PFSK-1 (cell line): ENCODE measurements around the gene PDZD2.

Experiments used
- FOXP2 ChIP-seq: optimal IDR thresholded peaks from 2 replicates; pipeline ENCODE3; 2011; ENCODE audit warnings: borderline replicate concordance, control low read depth, inconsistent platforms; ENCODE audit not compliant: insufficient read depth; ENCODE audit errors: extremely low read length, extremely low read depth
- POLR2AphosphoS5 ChIP-seq: IDR thresholded peaks from 2 replicates; pipeline ENCODE4 v1.6.1; 2012; ENCODE audit warnings: low read depth, mild to moderate bottlenecking, control low read depth, low read length, moderate library complexity
- SIN3A ChIP-seq: IDR thresholded peaks from 2 replicates; pipeline ENCODE4 v1.6.1; 2012; ENCODE audit warnings: mild to moderate bottlenecking, low read length, moderate library complexity, borderline replicate concordance; ENCODE audit not compliant: insufficient read depth
- TAF1 ChIP-seq: IDR thresholded peaks from 2 replicates; pipeline ENCODE4 v1.6.1; 2012; ENCODE audit warnings: low read length, control low read depth, borderline replicate concordance; ENCODE audit not compliant: insufficient read depth
- TF ChIP-seq, protein P1 (sequence below), 2 experiments: IDR thresholded peaks; 2 replicates each; pipeline versions ENCODE4 v1.6.1 to v1.8.0; 2011 to 2012; ENCODE audit warnings: low read depth in 2 of 2, low read length in 2 of 2, control low read depth in 1 of 2, inconsistent platforms in 1 of 2, mild to moderate bottlenecking in 1 of 2, moderate library complexity in 1 of 2; ENCODE audit not compliant: insufficient read depth in 1 of 2

Gene PDZD2

DNA sequence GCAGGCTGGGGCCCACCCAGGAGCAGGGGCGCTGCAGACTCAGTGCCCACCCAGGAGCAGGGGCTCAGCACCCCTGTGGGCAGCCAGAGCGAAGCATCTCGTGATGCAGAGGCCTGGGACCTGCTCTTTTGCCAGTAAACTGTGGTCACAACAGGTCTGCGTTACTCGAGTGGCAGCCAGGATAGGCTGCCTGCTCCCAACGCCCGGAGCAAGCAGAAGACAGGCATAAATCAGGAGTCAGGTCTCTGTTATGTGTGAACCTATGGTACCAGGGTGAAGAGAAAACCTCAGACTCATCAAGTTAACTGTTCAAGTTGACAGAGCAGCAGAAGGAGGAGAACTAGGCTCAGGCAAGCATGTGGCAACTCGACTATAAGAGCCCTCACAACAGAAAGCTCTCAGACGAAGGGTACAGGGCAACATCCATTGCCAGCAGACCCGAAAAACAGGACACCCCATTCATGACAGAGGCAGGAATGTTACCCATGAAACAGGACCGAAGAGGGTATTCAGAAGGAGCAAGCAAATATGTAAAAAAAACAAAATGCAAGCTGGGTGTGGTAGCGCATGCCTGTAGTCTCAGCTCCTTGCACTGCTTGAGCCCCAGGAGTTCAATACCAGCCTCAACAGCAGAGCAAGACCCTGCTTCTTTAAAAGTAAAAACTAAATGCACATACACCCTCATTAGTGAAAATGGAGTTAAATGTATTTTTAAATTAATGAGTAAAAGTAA, 463.5 kb downstream of the PDZD2 start:
- no peak for TF ChIP-seq TAF1
- TF ChIP-seq SIN3A: no peak
- TF ChIP-seq, protein P1, sequence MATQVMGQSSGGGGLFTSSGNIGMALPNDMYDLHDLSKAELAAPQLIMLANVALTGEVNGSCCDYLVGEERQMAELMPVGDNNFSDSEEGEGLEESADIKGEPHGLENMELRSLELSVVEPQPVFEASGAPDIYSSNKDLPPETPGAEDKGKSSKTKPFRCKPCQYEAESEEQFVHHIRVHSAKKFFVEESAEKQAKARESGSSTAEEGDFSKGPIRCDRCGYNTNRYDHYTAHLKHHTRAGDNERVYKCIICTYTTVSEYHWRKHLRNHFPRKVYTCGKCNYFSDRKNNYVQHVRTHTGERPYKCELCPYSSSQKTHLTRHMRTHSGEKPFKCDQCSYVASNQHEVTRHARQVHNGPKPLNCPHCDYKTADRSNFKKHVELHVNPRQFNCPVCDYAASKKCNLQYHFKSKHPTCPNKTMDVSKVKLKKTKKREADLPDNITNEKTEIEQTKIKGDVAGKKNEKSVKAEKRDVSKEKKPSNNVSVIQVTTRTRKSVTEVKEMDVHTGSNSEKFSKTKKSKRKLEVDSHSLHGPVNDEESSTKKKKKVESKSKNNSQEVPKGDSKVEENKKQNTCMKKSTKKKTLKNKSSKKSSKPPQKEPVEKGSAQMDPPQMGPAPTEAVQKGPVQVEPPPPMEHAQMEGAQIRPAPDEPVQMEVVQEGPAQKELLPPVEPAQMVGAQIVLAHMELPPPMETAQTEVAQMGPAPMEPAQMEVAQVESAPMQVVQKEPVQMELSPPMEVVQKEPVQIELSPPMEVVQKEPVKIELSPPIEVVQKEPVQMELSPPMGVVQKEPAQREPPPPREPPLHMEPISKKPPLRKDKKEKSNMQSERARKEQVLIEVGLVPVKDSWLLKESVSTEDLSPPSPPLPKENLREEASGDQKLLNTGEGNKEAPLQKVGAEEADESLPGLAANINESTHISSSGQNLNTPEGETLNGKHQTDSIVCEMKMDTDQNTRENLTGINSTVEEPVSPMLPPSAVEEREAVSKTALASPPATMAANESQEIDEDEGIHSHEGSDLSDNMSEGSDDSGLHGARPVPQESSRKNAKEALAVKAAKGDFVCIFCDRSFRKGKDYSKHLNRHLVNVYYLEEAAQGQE (IDR thresholded peaks at IDR 0.05; ENCODE audit: insufficient read depth in 1 of 2, low read depth in 2 of 2, low read length in 2 of 2): no peak
- no peak for TF ChIP-seq FOXP2
- no peak for TF ChIP-seq POLR2AphosphoS5

- TF ChIP-seq POLR2AphosphoS5 (no peak), FOXP2 (no peak), SIN3A (no peak), TAF1 (no peak)
- TF ChIP-seq, protein P1 (IDR thresholded peaks at IDR 0.05; ENCODE audit: insufficient read depth in 1 of 2, low read depth in 2 of 2, low read length in 2 of 2): no peak
These were observed 464.6 kb downstream of the PDZD2 start for GRCh38 chr5:32103521-32103920.

GRCh38 chr5:32107291-32107690, 468.4 kb downstream of the PDZD2 start:
- TF ChIP-seq, protein P1 (IDR thresholded peaks at IDR 0.05; ENCODE audit: insufficient read depth in 1 of 2, low read depth in 2 of 2, low read length in 2 of 2): no peak
- TF ChIP-seq POLR2AphosphoS5 (no peak), FOXP2 (no peak), TAF1 (no peak), SIN3A (no peak)

DNA sequence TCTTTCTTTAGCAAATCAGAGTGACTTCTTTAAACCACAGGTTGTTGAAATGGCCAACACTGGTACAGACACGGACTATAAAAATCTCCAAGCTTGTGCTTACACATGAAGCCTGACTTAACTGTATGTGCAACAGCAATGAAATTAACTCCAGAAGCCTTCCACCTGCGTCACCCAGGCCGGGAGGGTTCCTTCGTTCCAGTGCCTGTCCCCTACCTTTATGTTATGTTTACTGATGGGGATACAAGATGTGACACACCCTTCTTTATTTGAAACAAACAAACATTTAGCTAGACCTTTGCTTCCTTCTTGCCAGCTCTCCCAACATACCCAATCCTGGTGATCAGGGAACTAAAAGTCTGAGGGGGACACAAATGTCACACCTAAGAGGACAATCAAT, 469.2 kb downstream of the PDZD2 start:
- TF ChIP-seq POLR2AphosphoS5 (no peak), TAF1 (no peak), SIN3A (no peak), FOXP2 (no peak)
- TF ChIP-seq, protein P1 (IDR thresholded peaks at IDR 0.05; ENCODE audit: insufficient read depth in 1 of 2, low read depth in 2 of 2, low read length in 2 of 2): no peak

DNA sequence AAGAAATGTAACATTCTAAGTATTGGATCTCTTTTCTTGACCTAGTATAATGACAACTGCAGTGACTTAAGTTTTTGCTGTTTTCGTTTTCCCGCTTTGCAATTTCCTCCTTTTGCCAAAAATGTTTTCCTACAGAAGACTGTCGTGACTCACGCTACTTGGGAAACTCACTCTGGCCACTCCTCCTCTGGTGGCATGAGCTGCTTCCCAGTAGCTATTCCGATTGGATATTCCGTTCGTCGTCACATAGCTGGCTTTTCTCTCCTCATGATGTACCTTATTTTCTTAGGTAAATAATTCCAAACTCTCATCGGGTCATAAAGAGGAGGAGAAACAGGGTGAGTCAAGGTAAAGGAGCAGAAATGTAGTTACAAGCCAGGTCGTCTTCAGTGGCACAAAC, 470.3 kb downstream of the PDZD2 start:
- TF ChIP-seq POLR2AphosphoS5 (no peak), TAF1 (no peak), SIN3A (no peak), FOXP2 (no peak)
- TF ChIP-seq, protein P1 (IDR thresholded peaks at IDR 0.05; ENCODE audit: insufficient read depth in 1 of 2, low read depth in 2 of 2, low read length in 2 of 2): no peak
